Gastrocnemius medialis (tissue), 4 donors: ENCODE measurements around the gene MYT1.

Experiments
- CTCF ChIP-seq, 5 experiments: fragments of 450-650 bp in 3 of 5; fragments of 200-600 bp in 2 of 5; sonication (generic) in 2 of 5; IDR thresholded peaks in 4 of 5; conservative IDR thresholded peaks in 1 of 5; 1 replicate in 4 of 5; 2 replicates in 1 of 5; pipeline ENCODE4 v1.5.1; 2016 to 2019; ENCODE audit warnings: antibody characterized with exemption in 5 of 5, mild to moderate bottlenecking in 3 of 5, moderate library complexity in 3 of 5
- POLR2A ChIP-seq, 2 donors: fragments of 450-650 bp; IDR thresholded peaks; one replicate each; pipeline ENCODE4 v1.6.1; 2017; ENCODE audit warnings: antibody characterized with exemption in 2 of 2, mild to moderate bottlenecking in 2 of 2, moderate library complexity in 2 of 2

- TF ChIP-seq CTCF (IDR thresholded peaks at IDR 0.05 in 4 of 5, conservative IDR thresholded peaks at IDR 0.05 in 1 of 5) (no peak), POLR2A (IDR thresholded peaks at IDR 0.05) (no peak)
Observed at GRCh38 chr20:64220891-64221527, 56.8 kb downstream of the MYT1 start.
